Testis (tissue), 2 donors: ENCODE measurements around the gene STAG1.

Source experiments
- POLR2A ChIP-seq: fragments of 450-650 bp; IDR thresholded peaks from one replicate; pipeline ENCODE4 v1.6.1; 2017; ENCODE audit warnings: antibody characterized with exemption, mild to moderate bottlenecking, moderate library complexity
- TF ChIP-seq, protein P1 (sequence below), 3 experiments: fragments of 450-650 bp in 2 of 3; fragments of 200-600 bp in 1 of 3; sonication (generic) in 1 of 3; IDR thresholded peaks; one replicate each; pipeline ENCODE4 v1.5.1; 2016 to 2019; ENCODE audit warnings: antibody characterized with exemption in 3 of 3, mild to moderate bottlenecking in 2 of 3, moderate library complexity in 1 of 3

DNA sequence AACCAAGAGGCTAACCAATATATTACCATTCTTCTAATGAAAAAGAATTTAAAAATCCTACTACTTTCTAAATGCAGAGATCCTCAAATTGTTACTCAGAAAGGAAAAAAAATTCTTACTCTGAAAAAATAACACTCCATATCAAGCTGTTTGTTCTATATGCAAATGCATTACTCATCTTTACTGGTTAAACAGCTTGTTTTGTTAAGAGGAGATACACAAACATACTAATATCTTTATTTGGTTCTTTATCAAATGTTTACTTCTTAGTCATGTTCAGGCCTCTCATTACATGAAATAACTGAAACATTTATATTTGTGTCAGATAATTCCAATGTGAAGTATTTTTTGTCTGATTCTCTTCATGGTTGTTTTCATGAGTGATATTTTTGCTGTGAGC, 355.3 kb downstream of the STAG1 start:
- TF ChIP-seq, protein P1, sequence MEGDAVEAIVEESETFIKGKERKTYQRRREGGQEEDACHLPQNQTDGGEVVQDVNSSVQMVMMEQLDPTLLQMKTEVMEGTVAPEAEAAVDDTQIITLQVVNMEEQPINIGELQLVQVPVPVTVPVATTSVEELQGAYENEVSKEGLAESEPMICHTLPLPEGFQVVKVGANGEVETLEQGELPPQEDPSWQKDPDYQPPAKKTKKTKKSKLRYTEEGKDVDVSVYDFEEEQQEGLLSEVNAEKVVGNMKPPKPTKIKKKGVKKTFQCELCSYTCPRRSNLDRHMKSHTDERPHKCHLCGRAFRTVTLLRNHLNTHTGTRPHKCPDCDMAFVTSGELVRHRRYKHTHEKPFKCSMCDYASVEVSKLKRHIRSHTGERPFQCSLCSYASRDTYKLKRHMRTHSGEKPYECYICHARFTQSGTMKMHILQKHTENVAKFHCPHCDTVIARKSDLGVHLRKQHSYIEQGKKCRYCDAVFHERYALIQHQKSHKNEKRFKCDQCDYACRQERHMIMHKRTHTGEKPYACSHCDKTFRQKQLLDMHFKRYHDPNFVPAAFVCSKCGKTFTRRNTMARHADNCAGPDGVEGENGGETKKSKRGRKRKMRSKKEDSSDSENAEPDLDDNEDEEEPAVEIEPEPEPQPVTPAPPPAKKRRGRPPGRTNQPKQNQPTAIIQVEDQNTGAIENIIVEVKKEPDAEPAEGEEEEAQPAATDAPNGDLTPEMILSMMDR (IDR thresholded peaks at IDR 0.05): no peak
- no peak for TF ChIP-seq POLR2A
